ENCODE measurements around the gene POGK. TPM values are rescaled to one million over a fixed set of nuclear protein-coding genes. Genes with fewer than 3 reads are reported as not detected.
A peak's percentile ranks its signal among the peaks of the same experiment; 100 is the strongest.

POGK gene
- total and polyA plus RNA-seq, 9 of the 15 experiments (the other 6 are each of a cell fraction or from before 2014, with no cell fraction given), result 6.1 to 44.5 (median 24.3) TPM

- no peaks in the 10 kb centered on the region for H3K9me1 ChIP-seq (ENCODE audit: control insufficient read depth, insufficient read depth, low read length)
- POLR2A ChIA-PET, result interaction anchor here (0.6 to 2.0 kb wide), 12 partner anchors 9 to 257 kb away, joined by 3 to 10 read pairs (median 4); partner anchors contain the start of gene TADA1
- FAIRE-seq (no peak), DNase-seq (ENCODE audit: extremely low read depth in 1 of 4, low spot score in 3 of 4) (peak in 3 of 4 experiments; percentile 62 to 75 (median 67)), ATAC-seq (peak; percentile 57)
- no peaks in the 10 kb centered on the region for H3K27me3 ChIP-seq (ENCODE audit: control insufficient read depth in 2 of 2, insufficient read depth in 2 of 2, low read length in 2 of 2)
- peaks cover 42% of the 10 kb centered on the region for H3K36me3 ChIP-seq (ENCODE audit: control insufficient read depth, insufficient read depth, low read length)
- no peaks in the 10 kb centered on the region for H3K9me3 ChIP-seq (replicated peaks; ENCODE audit: control insufficient read depth, insufficient read depth, low read depth, low read length)
- BruUV-seq (replicated peaks), result no TSS peak
- H3K4me2 ChIP-seq (ENCODE audit: insufficient read depth, low read length), result peak overlapping the region; percentile 94
- intact Hi-C loops (cut with micrococcal nuclease), result loop anchor here (2.0 kb wide), 1 partner anchor 35 kb away; no protein-coding TSS in a partner anchor
- peaks cover 16% of the 10 kb centered on the region; the same call in 1 of the 2 replicates for H4K20me1 ChIP-seq (replicated peaks; ENCODE audit: control insufficient read depth, insufficient read depth, low read length)
- WGBS (ENCODE audit: insufficient coverage, low coverage, missing lambda C conversion rate), result 0% methylated on average over 37 of the region's 82 CpGs
- peaks cover 20 to 26% of the 10 kb centered on the region in 2 experiments for H3K4me1 ChIP-seq (replicated peaks in 1 of 2; ENCODE audit: control insufficient read depth in 2 of 2, insufficient read depth in 2 of 2, low read length in 2 of 2)
- peak overlapping the region; percentile 97 for H2AFZ ChIP-seq (ENCODE audit: low read depth, low read length)
- peak overlapping the region; percentile 86 to 97 for H3K9ac ChIP-seq (ENCODE audit: insufficient read depth in 1 of 2, low read depth in 2 of 2, low read length in 2 of 2)
- peak overlapping the region; percentile 58 for H3K4me3 ChIP-seq
- in situ Hi-C loops (cut with MboI), result no loop called here
- peaks cover 29% of the 10 kb centered on the region for H3K79me2 ChIP-seq (ENCODE audit: control insufficient read depth, insufficient read depth, low read length)
- H3K27ac ChIP-seq (ENCODE audit: extremely low read depth, low read depth, low read length), result peak overlapping the region; percentile 83
- CTCF ChIA-PET (ENCODE audit: low intra/inter-chr PET ratio), result interaction anchor here (1.2 kb wide), 1 partner anchor 957 kb away, joined by 4 read pairs; no protein-coding TSS in a partner anchor
- TF ChIP-seq THAP12 (CRISPR knock-in tag; IDR thresholded peaks at IDR 0.05), result no peak
- no peak for TF ChIP-seq NKRF (IDR thresholded peaks at IDR 0.05; ENCODE audit: borderline replicate concordance)
- TF ChIP-seq CTBP1 (IDR thresholded peaks at IDR 0.05; ENCODE audit: borderline replicate concordance), result peak; percentile 6; the same call in 1 of the 2 replicates
- no peak for TF ChIP-seq NUFIP1 (IDR thresholded peaks at IDR 0.05; ENCODE audit: partially characterized antibody)
- peak in 1 of 2 experiments; percentile 44 for TF ChIP-seq E2F6 (IDR thresholded peaks at IDR 0.05; ENCODE audit: borderline replicate concordance in 1 of 2, extremely low read depth in 1 of 2, insufficient read depth in 1 of 2, insufficient read length in 1 of 2, low read depth in 1 of 2, low read length in 1 of 2, poor library complexity in 1 of 2, severe bottlenecking in 1 of 2)
- no peak for TF ChIP-seq BMI1 (IDR thresholded peaks at IDR 0.05; ENCODE audit: low read length)
- TF ChIP-seq, protein P1, sequence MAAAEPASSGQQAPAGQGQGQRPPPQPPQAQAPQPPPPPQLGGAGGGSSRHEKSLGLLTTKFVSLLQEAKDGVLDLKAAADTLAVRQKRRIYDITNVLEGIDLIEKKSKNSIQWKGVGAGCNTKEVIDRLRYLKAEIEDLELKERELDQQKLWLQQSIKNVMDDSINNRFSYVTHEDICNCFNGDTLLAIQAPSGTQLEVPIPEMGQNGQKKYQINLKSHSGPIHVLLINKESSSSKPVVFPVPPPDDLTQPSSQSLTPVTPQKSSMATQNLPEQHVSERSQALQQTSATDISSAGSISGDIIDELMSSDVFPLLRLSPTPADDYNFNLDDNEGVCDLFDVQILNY (CRISPR knock-in tag; IDR thresholded peaks at IDR 0.05), result no peak
- TF ChIP-seq RBM15 (IDR thresholded peaks at IDR 0.05; ENCODE audit: insufficient read depth, low read length), result no peak
- no peak for TF ChIP-seq CHD1 (IDR thresholded peaks at IDR 0.05; ENCODE audit: low read length)
- TF ChIP-seq CCNT2 (IDR thresholded peaks at IDR 0.05; ENCODE audit: borderline replicate concordance, extremely low read depth, insufficient read length, low read depth, low read length), result no peak
Observed at GRCh38 chr1:166839600-166840308, 479 bp downstream of the POGK start.
